Melanocyte of skin (primary cell): ENCODE data around the gene HPS4. TPM values are rescaled to one million over a fixed set of nuclear protein-coding genes. Genes with fewer than 3 reads are reported as not detected.

ENCODE experiments used
- total RNA-seq, 2 donors: library from RNA; depleted of rRNA; stranded (reverse); fragments of >200 nt; gene quantifications; 2 replicates each; pipeline ENCODE4 v1.2.3, GENCODE V29; 2012

The HPS4 gene
- total RNA-seq, result 100 to 1,000 TPM; 196 to 234 TPM

DNA sequence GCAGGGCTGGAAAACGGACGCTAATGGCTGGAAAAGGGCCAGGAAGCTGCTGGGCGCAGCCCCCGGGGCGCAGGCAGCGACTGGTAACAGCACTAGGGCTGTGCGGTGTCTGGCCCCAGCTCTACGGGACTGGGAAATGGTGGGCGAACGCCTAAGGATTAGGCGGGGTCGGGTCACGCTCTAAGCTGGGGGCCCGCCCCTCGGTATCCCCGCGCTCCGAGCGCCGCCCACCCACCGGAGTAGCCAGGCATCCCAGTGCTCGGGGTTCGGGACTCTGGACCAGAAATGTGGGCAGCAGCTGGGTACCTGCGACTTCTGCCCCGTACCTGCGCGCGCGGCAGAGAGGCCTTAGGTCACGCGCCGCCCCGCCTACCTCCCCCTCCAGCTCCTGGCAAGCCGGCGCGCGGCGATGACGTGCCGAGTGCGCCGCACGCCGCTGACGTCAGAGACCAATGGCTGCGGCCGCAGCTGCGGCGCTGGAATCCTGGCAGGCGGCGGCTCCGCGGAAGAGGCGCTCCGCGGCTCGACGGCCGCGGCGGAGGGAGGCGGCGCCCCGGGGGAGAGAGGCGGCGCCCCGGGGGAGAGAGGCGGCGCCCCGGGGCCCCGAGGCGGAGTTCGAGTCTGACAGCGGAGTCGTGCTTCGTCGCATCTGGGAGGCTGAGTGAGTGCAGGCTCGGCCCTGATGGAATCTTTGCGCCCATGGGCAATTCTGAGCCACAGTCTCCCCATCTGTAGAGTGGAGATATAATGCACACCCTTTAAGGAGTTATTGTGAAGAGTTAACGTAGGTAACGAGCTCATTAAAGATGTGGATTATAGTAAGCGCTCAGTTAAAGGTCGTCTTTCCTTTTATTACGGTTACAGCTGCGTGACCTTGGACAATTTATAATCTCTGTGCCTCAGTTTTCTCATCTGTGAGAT is at the start of gene HPS4, which contains the start of gene SRRD:
Gene HPS4 (minus strand): TSS at position 345 of the 921 bp plus-strand sequence. CDS start 2,021 bp downstream, outside the sequence.
Gene SRRD (plus strand): TSS at position 439 of the 921 bp plus-strand sequence. CDS start 14 bp downstream, at position 453.

DNA sequence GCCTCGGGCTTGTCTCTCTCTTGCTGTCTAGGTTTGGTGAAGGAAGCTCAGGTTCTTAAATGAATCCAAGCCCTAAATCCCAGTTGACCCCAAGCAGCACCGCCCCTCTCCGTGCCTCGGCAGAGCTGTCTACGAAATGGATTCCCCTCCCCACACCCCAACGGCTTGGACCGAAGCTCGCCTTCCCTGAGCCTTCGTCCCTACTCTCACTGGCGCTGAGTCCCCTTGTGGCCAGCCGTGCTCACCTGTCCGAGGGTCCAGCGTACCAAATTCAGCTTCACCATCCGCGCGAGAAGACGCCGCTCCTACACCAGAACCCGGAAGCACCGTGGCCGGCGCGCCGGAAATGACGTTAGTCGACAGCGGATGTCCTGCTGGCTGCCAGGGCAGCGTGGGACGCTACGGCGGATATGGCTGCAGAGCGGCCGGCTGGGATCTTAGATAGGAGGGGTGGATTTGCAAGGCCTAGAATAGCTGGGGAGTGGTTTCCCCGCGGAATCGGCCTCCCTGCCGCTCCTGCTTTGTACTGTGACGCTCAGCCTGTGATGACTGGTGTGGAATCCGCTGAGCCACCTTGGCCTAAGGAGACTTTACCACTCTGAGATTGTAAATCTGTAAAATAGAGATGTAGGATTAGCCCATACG is 28.7 kb upstream of the HPS4 start, which contains the start of gene TFIP11:
Gene TFIP11 (minus strand): TSS at position 325 of the 645 bp plus-strand sequence. CDS start 2,201 bp downstream, outside the sequence.

DNA sequence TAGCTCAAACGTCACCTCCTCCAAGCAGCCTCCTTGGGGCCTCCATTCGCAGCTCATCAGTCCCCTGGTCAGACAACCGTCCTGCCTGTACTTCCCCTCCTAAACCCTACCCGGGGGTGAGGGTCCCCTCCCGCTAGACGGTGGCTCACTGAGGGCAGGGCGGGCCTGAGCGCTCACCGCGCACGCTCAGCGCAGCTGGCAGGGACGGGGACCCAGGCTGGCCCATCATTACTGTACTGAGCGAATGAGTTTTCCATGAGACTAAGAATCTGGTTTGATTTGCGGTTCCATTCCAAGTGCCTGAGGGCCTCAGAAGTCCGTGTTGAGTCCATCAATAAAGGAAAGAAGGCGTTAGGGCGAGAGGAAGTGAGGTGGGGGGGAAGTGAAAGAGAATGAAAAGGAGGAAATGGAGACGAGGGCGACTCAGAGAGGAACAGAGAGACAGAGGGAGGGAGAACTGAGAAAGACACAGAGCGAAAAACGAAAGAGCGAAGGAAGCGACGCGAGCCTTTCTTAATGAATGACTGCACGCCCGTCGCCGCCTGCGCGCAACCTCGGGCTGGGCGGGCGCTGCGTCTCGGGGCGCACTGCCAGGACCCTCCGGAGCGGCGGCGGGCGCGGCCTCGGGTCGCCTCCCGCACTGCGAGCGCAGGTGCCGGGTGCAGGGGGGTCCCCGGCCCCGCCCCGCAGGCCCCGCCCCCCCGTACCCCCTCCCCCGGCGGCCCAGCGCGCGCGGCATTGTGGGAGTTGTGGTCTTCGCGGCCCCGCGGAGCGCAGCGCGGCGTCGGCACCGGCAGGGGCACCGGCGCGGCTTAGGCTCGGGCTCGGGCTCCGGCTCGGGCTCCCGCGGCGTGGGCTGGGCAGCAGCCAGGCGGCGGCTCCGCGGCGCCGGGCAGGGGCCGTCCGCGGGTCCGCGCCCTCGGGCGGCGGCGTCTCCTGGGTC is 54.8 kb downstream of the HPS4 start, which contains the start of gene ASPHD2:
Gene ASPHD2 (plus strand): TSS at position 746 of the 943 bp plus-strand sequence. CDS start 4,356 bp downstream, outside the sequence.

Other genes with a start within 250 kb of the HPS4 start
- gene ASPHD2, start 54.5 kb downstream of the HPS4 start, total RNA-seq, result 1 to 10 TPM; 1.0 to 2.3 TPM
- 10 to 100 TPM; 36.5 to 39.6 TPM for gene SRRD, start 94 bp upstream of the HPS4 start, total RNA-seq
- gene TFIP11, start 28.7 kb upstream of the HPS4 start, total RNA-seq, result 10 to 100 TPM; 31.3 to 37.0 TPM
- 10 to 100 TPM; 18.6 to 33.0 TPM for gene TPST2, start 106.3 kb upstream of the HPS4 start, total RNA-seq
- gene CRYBB1, start 134.2 kb upstream of the HPS4 start, total RNA-seq, result not detected
- gene CRYBA4, start 138.2 kb upstream of the HPS4 start, total RNA-seq, result not detected
- under 1 TPM; 0.33 to 0.34 TPM for gene MIAT, start 173.8 kb upstream of the HPS4 start, total RNA-seq